Gastroesophageal sphincter (tissue), 4 donors: ENCODE measurements around the gene KLHL29. TPM values are rescaled to one million over a fixed set of nuclear protein-coding genes. Genes with fewer than 3 reads are reported as not detected.
A peak's percentile ranks its signal among the peaks of the same experiment; 100 is the strongest.

Source experiments
- ATAC-seq: fragments of 150-250 bp; one replicate; pipeline ENCODE4 v1.9.1; 2016; ENCODE audit warnings: mild to moderate bottlenecking, moderate library complexity
- H3K27ac ChIP-seq, 4 donors: fragments of 200-600 bp; sonication (generic) in 3 of 4; 1 replicate in 3 of 4; 2 replicates in 1 of 4; pipeline ENCODE4 v1.5.1; 2016 to 2019
- H3K27me3 ChIP-seq: fragments of 200-600 bp; sonication (generic); one replicate; pipeline ENCODE4 v1.5.1; 2019
- H3K36me3 ChIP-seq, 2 donors: fragments of 200-600 bp; sonication (generic); one replicate each; pipeline ENCODE4 v1.5.1; 2019; ENCODE audit warnings: control low read depth in 1 of 2
- H3K4me1 ChIP-seq, 3 donors: fragments of 200-600 bp; sonication (generic); 1 replicate in 2 of 3; 2 replicates in 1 of 3; pipeline ENCODE4 v1.5.1; 2016 to 2019; ENCODE audit warnings: control low read depth in 2 of 3
- H3K4me3 ChIP-seq, 2 donors: fragments of 200-600 bp; sonication (generic); one replicate each; pipeline ENCODE4 v1.5.1; 2019; ENCODE audit warnings: mild to moderate bottlenecking in 1 of 2, moderate library complexity in 1 of 2
- H3K9me3 ChIP-seq, 3 donors: fragments of 200-600 bp; sonication (generic); one replicate each; pipeline ENCODE4 v1.5.1; 2017 to 2019; ENCODE audit warnings: control low read depth in 2 of 3
- EP300 ChIP-seq: sonication (generic); formaldehyde crosslinking; IDR thresholded peaks from one replicate; pipeline ENCODE4 v1.6.1; 2017; ENCODE audit warnings: antibody characterized with exemption, mild to moderate bottlenecking
- POLR2A ChIP-seq, 2 donors: fragments of 450-650 bp; IDR thresholded peaks; one replicate each; pipeline ENCODE4 v1.6.1; 2017; ENCODE audit warnings: antibody characterized with exemption in 2 of 2, mild to moderate bottlenecking in 2 of 2, moderate library complexity in 1 of 2
- POLR2AphosphoS5 ChIP-seq: sonication (generic); formaldehyde crosslinking; IDR thresholded peaks from one replicate; pipeline ENCODE4 v1.6.1; 2017; ENCODE audit warnings: antibody characterized with exemption
- WGBS, 2 donors: methylation state at CpG; one replicate each; pipeline ENCODE4 v1.1.5; 2018; ENCODE audit warnings: low coverage in 1 of 2; 5-methylcytosine and 5-hydroxymethylcytosine counted together
- total RNA-seq, 4 donors: library from RNA; depleted of rRNA; stranded (reverse); fragments of >200 nt; gene quantifications; one replicate each; pipeline ENCODE4 v1.1.0, GENCODE V29; 2016
- TF ChIP-seq, protein P1 (sequence below), 4 experiments: fragments of 200-600 bp in 2 of 4; fragments of 450-650 bp in 2 of 4; sonication (generic) in 1 of 4; IDR thresholded peaks; one replicate each; pipeline ENCODE4 v1.5.1; 2017 to 2019; ENCODE audit warnings: antibody characterized with exemption in 4 of 4, mild to moderate bottlenecking in 2 of 4, moderate library complexity in 2 of 4

Gene KLHL29
- total RNA-seq, 4 donors from 2014 or later, result 15.2 to 31.5 (median 24.2) TPM

- peak; percentile 36 for ATAC-seq
- no peak overlapping the region for H3K27ac ChIP-seq
- H3K9me3 ChIP-seq, result no peaks in the 10 kb centered on the region
- WGBS, 2 donors, result 25 to 67% methylated on average over 2 to 8 of the region's 10 CpGs
- TF ChIP-seq POLR2AphosphoS5 (no peak), POLR2A (IDR thresholded peaks at IDR 0.05) (no peak), EP300 (no peak)
- TF ChIP-seq, protein P1, sequence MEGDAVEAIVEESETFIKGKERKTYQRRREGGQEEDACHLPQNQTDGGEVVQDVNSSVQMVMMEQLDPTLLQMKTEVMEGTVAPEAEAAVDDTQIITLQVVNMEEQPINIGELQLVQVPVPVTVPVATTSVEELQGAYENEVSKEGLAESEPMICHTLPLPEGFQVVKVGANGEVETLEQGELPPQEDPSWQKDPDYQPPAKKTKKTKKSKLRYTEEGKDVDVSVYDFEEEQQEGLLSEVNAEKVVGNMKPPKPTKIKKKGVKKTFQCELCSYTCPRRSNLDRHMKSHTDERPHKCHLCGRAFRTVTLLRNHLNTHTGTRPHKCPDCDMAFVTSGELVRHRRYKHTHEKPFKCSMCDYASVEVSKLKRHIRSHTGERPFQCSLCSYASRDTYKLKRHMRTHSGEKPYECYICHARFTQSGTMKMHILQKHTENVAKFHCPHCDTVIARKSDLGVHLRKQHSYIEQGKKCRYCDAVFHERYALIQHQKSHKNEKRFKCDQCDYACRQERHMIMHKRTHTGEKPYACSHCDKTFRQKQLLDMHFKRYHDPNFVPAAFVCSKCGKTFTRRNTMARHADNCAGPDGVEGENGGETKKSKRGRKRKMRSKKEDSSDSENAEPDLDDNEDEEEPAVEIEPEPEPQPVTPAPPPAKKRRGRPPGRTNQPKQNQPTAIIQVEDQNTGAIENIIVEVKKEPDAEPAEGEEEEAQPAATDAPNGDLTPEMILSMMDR (IDR thresholded peaks at IDR 0.05), result no peak
- H3K4me3 ChIP-seq, result no peak overlapping the region
- peaks cover 0 to 12% (median 0%) of the 10 kb centered on the region in 3 donors for H3K4me1 ChIP-seq
- H3K27me3 ChIP-seq, result no peaks in the 10 kb centered on the region
- peaks cover 0 to 35% of the 10 kb centered on the region in 2 donors for H3K36me3 ChIP-seq
Measured at GRCh38 chr2:23656597-23656973, 271.6 kb downstream of the KLHL29 start.

- WGBS, 2 donors, result 91 to 100% methylated on average over 1 of the region's 1 CpG
- no peak for ATAC-seq
- TF ChIP-seq EP300, result no peak
- TF ChIP-seq POLR2AphosphoS5, result no peak
- no peak for TF ChIP-seq POLR2A (IDR thresholded peaks at IDR 0.05)
- TF ChIP-seq, protein P1 (IDR thresholded peaks at IDR 0.05), result no peak
- Histone ChIP-seq H3K9me3 (no peaks in the 10 kb centered on the region), H3K4me1 (peaks cover 0 to 12% (median 0%) of the 10 kb centered on the region in 3 donors), H3K27ac (no peak overlapping the region), H3K27me3 (no peaks in the 10 kb centered on the region), H3K4me3 (no peak overlapping the region), H3K36me3 (peaks cover 0 to 29% of the 10 kb centered on the region in 2 donors)
Measured at GRCh38 chr2:23657371-23657770, 272.4 kb downstream of the KLHL29 start.

DNA sequence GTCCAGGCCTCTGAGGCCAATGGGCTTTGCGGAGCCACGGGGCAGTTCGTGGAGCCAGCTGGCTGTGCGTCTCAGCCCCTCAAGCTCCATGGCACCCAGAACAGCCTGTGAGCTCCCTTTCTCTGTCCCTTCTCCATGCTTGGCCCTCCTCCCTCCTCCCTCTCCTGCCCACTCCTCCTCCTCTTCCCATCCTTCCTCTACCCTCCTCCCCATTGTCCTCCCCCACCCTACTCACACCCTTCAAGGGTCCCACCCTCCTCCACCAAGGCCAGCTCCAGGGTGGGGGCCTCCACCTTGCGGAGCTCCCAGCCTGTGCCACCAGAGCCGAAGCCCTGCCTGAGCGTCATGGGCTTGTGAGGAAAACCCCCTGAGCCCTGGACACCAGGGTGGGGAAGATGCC, 273.0 kb downstream of the KLHL29 start:
- Histone ChIP-seq H3K4me1 (peaks cover 0 to 15% (median 0%) of the 10 kb centered on the region in 3 donors), H3K36me3 (peaks cover 0 to 27% of the 10 kb centered on the region in 2 donors), H3K4me3 (no peak overlapping the region), H3K27ac (no peak overlapping the region), H3K27me3 (no peaks in the 10 kb centered on the region), H3K9me3 (no peaks in the 10 kb centered on the region)
- no peak for TF ChIP-seq POLR2AphosphoS5
- TF ChIP-seq EP300, result no peak
- TF ChIP-seq POLR2A (IDR thresholded peaks at IDR 0.05), result no peak
- TF ChIP-seq, protein P1 (IDR thresholded peaks at IDR 0.05), result no peak
- no peak for ATAC-seq
- 100% methylated on average over 4 of the region's 7 CpGs; no CpG with 5 or more reads in 1 of the 2 donors for WGBS, 2 donors

GRCh38 chr2:23658466-23658942, 273.5 kb downstream of the KLHL29 start:
- Histone ChIP-seq H3K4me3 (no peak overlapping the region), H3K4me1 (peaks cover 0 to 21% (median 0%) of the 10 kb centered on the region in 3 donors), H3K27ac (no peak overlapping the region), H3K36me3 (peaks cover 0 to 22% of the 10 kb centered on the region in 2 donors), H3K27me3 (no peaks in the 10 kb centered on the region), H3K9me3 (no peaks in the 10 kb centered on the region)
- TF ChIP-seq, protein P1 (IDR thresholded peaks at IDR 0.05), result no peak
- TF ChIP-seq POLR2A (IDR thresholded peaks at IDR 0.05) (no peak), EP300 (no peak), POLR2AphosphoS5 (no peak)
- 60% methylated on average over 3 of the region's 19 CpGs; no CpG with 5 or more reads in 1 of the 2 donors for WGBS, 2 donors
- no peak for ATAC-seq

GRCh38 chr2:23659328-23659727, 274.3 kb downstream of the KLHL29 start:
- ATAC-seq, result no peak
- Histone ChIP-seq H3K4me1 (peaks cover 0 to 29% (median 6%) of the 10 kb centered on the region in 3 donors), H3K9me3 (no peaks in the 10 kb centered on the region), H3K27me3 (no peaks in the 10 kb centered on the region), H3K27ac (no peak overlapping the region), H3K36me3 (peaks cover 0 to 20% of the 10 kb centered on the region in 2 donors), H3K4me3 (no peak overlapping the region)
- TF ChIP-seq, protein P1 (IDR thresholded peaks at IDR 0.05), result no peak
- TF ChIP-seq POLR2AphosphoS5 (no peak), EP300 (no peak), POLR2A (IDR thresholded peaks at IDR 0.05) (no peak)
- WGBS, 2 donors, result 90% methylated on average over 2 to 5 of the region's 9 CpGs
